Mammary epithelial cell (primary cell): ENCODE results near the gene RABL6.

Experiments
- EZH2 ChIP-seq: IDR thresholded peaks from 2 replicates; pipeline ENCODE4 v1.6.1; 2012; ENCODE audit warnings: low read length, inconsistent platforms, borderline replicate concordance
- TF ChIP-seq, protein P1 (sequence below), 2 donors: IDR thresholded peaks in 1 of 2; conservative IDR thresholded peaks in 1 of 2; 2 replicates each; pipeline ENCODE4 v1.5.1; 2011 to 2012; ENCODE audit warnings: inconsistent platforms in 2 of 2, low read length in 2 of 2, mild to moderate bottlenecking in 2 of 2, control low read depth in 1 of 2, low read depth in 1 of 2; ENCODE audit not compliant: insufficient read depth in 1 of 2; ENCODE audit errors: extremely low read depth in 1 of 2

DNA sequence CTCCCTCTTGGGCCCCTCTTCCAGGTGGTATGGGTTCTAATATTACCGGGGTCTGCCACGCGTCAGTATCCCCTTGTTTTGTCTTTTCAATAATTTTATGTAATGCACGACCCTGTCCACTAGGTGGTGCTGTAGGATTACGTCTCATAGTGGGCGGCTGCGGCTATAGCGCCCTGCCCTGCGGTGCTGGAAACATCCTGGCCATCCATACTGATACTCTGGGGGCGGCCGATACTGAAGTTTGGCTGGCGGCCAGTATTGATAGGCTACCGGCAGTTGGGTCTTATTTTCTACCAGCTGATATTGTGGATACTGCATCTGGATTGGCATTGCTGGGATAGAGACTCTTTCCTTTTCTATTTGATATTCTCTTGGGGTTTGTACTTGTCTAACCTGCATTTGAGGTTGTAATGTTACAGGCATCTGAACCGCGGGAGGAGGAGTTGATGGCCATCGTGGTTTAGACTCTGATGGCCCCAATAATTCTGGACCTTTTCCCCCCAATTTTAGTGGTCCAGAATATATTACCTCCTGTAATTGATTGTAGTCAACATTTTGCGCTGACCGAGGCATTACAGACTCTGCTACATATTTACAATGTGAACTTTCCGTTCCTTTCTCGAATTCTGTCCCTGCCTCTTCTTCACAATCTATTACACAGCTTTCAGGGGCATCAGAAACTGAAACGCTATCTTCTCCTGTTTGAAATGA, 19.9 kb upstream of the RABL6 start:
- TF ChIP-seq, protein P1, sequence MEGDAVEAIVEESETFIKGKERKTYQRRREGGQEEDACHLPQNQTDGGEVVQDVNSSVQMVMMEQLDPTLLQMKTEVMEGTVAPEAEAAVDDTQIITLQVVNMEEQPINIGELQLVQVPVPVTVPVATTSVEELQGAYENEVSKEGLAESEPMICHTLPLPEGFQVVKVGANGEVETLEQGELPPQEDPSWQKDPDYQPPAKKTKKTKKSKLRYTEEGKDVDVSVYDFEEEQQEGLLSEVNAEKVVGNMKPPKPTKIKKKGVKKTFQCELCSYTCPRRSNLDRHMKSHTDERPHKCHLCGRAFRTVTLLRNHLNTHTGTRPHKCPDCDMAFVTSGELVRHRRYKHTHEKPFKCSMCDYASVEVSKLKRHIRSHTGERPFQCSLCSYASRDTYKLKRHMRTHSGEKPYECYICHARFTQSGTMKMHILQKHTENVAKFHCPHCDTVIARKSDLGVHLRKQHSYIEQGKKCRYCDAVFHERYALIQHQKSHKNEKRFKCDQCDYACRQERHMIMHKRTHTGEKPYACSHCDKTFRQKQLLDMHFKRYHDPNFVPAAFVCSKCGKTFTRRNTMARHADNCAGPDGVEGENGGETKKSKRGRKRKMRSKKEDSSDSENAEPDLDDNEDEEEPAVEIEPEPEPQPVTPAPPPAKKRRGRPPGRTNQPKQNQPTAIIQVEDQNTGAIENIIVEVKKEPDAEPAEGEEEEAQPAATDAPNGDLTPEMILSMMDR (conservative IDR thresholded peaks at IDR 0.05 in 1 of 2, IDR thresholded peaks at IDR 0.05 in 1 of 2; ENCODE audit: extremely low read depth in 1 of 2, insufficient read depth in 1 of 2, low read depth in 1 of 2, low read length in 2 of 2), result peak; percentile 71 to 83
- TF ChIP-seq EZH2, result no peak
